Neutrophil (primary cell): ENCODE measurements around the gene SERTAD2.

Experiments used
- H3K27ac ChIP-seq: fragments of 200-600 bp; sonication (generic); 2 replicates; pipeline ENCODE4 v1.5.1; 2016; ENCODE audit warnings: mild to moderate bottlenecking, moderate library complexity
- H3K27me3 ChIP-seq: fragments of 200-600 bp; sonication (generic); 2 replicates; pipeline ENCODE4 v1.6.0; 2016; ENCODE audit warnings: mild to moderate bottlenecking
- H3K36me3 ChIP-seq: fragments of 200-600 bp; sonication (generic); 2 replicates; pipeline ENCODE4 v1.5.1; 2017
- H3K4me1 ChIP-seq, 2 experiments: fragments of 200-600 bp in 1 of 2; sonication (generic) in 1 of 2; 1 replicate in 1 of 2; 2 replicates in 1 of 2; pipeline versions ENCODE4 v1.5.1 to v1.6.1; 2013 to 2016; ENCODE audit warnings: low read depth in 1 of 2, low read length in 1 of 2, mild to moderate bottlenecking in 1 of 2, moderate library complexity in 1 of 2; ENCODE audit not compliant: control insufficient read depth in 1 of 2, insufficient read depth in 1 of 2
- H3K4me3 ChIP-seq, 2 experiments: fragments of 200-600 bp in 1 of 2; sonication (generic) in 1 of 2; 1 replicate in 1 of 2; 2 replicates in 1 of 2; pipeline ENCODE4 v1.5.1; 2013 to 2016; ENCODE audit warnings: low read depth in 1 of 2, low read length in 1 of 2, mild to moderate bottlenecking in 1 of 2, moderate library complexity in 1 of 2
- H3K9me3 ChIP-seq: fragments of 200-600 bp; sonication (generic); 2 replicates; pipeline ENCODE4 v1.5.1; 2016
- CTCF ChIP-seq: fragments of 200-600 bp; sonication (generic); IDR thresholded peaks from 2 replicates; pipeline ENCODE4 v1.5.1; 2016; ENCODE audit warnings: antibody characterized with exemption

Gene SERTAD2

GRCh38 chr2:64670047-64670446, 16.3 kb upstream of the SERTAD2 start:
- no peaks in the 10 kb centered on the region for H3K36me3 ChIP-seq
- no peaks in the 10 kb centered on the region for H3K27me3 ChIP-seq
- TF ChIP-seq CTCF, result no peak
- no peaks in the 10 kb centered on the region for H3K4me1 ChIP-seq
- H3K27ac ChIP-seq, result no peak overlapping the region
- H3K9me3 ChIP-seq, result no peaks in the 10 kb centered on the region
- no peak overlapping the region for H3K4me3 ChIP-seq

- Histone ChIP-seq H3K36me3 (no peaks in the 10 kb centered on the region), H3K9me3 (no peaks in the 10 kb centered on the region), H3K27me3 (no peaks in the 10 kb centered on the region), H3K4me1 (no peaks in the 10 kb centered on the region), H3K4me3 (no peak overlapping the region), H3K27ac (no peak overlapping the region)
- no peak for TF ChIP-seq CTCF
These were observed 15.6 kb upstream of the SERTAD2 start for GRCh38 chr2:64669288-64669687.

- H3K36me3 ChIP-seq, result no peaks in the 10 kb centered on the region
- no peaks in the 10 kb centered on the region for H3K9me3 ChIP-seq
- H3K27me3 ChIP-seq, result no peaks in the 10 kb centered on the region
- no peak for TF ChIP-seq CTCF
- no peak overlapping the region for H3K4me3 ChIP-seq
- H3K4me1 ChIP-seq, result no peaks in the 10 kb centered on the region
- no peak overlapping the region for H3K27ac ChIP-seq
These were observed 14.8 kb upstream of the SERTAD2 start for GRCh38 chr2:64668542-64668941.

GRCh38 chr2:64667535-64667934, 13.8 kb upstream of the SERTAD2 start:
- Histone ChIP-seq H3K4me3 (no peak overlapping the region), H3K9me3 (no peaks in the 10 kb centered on the region), H3K36me3 (no peaks in the 10 kb centered on the region), H3K27ac (no peak overlapping the region), H3K27me3 (no peaks in the 10 kb centered on the region), H3K4me1 (no peaks in the 10 kb centered on the region)
- no peak for TF ChIP-seq CTCF

GRCh38 chr2:64666810-64667438, 13.2 kb upstream of the SERTAD2 start:
- Histone ChIP-seq H3K36me3 (no peaks in the 10 kb centered on the region), H3K9me3 (no peaks in the 10 kb centered on the region), H3K27ac (no peak overlapping the region), H3K4me1 (peaks cover 0 to 4% of the 10 kb centered on the region in 2 experiments), H3K4me3 (no peak overlapping the region), H3K27me3 (no peaks in the 10 kb centered on the region)
- no peak for TF ChIP-seq CTCF
